NT2/D1 (cell line): ENCODE measurements around the gene ZFR2.

Experiments
- YY1 ChIP-seq: IDR thresholded peaks from 2 replicates; pipeline ENCODE4 v1.6.1; 2011; ENCODE audit not compliant: insufficient read length, insufficient read depth
- ZNF274 ChIP-seq: IDR thresholded peaks from 2 replicates; pipeline ENCODE4 v1.6.1; 2011; ENCODE audit warnings: mild to moderate bottlenecking, low read depth, low read length

DNA sequence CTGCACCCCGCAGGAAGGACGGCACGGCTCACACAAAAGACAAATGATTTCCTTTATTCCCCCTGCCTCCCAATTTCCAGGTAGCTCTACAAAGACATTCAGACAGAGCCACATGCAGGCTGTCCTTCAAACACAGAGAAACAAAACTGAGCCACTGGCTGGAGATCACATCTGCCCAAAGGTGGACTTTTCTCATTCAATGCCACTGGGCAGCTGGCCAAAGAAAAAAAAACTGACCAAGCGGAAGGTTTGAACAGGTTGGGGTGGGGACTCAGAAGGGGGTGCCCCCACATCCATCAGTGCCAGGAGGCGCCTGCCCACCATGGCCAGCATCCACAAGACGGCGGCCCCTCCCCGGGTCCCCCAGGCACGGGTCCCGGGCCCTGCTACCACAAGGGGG lies 64.9 kb downstream of the ZFR2 start:
- TF ChIP-seq YY1 (no peak), ZNF274 (no peak)
